ENCODE results near the gene ADAP2.

DNA sequence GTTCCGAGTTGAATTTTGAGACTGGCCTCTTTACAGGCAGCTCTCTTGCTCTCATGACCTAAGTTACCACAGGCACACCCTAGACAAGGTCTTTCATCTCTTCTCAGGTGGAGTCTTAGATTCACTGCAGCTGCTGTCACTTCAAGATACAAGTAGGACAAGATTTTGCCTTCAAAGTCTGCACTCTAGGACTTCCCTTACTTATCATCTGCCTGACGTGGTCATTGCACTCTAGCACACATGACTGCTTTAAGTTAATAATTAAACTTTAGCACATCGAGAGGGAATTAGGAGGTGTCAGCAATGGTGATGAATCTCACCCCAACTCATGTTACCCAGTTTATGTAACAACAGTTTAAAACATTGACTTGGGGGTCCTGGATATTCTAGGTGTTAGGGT lies 74.7 kb downstream of the ADAP2 start:
- no peak for TF ChIP-seq EZH2 (IDR thresholded peaks at IDR 0.05)
- TF ChIP-seq POLR2AphosphoS5 (IDR thresholded peaks at IDR 0.05; ENCODE audit: borderline replicate concordance, low read depth, low read length): no peak
